ENCODE results near the gene ST6GALNAC3.
"Not testable (repeated sequence)": the region's sequence is repeated elsewhere in the genome, so short reads cannot be mapped to it uniquely, and the experiment has no call there.

ST6GALNAC3 gene

GRCh38 chr1:76075188-76075489, 593 bp downstream of the ST6GALNAC3 start:
- DNase-seq = no peak

- no peak for DNase-seq
Measured at GRCh38 chr1:76075877-76076276, 1.3 kb downstream of the ST6GALNAC3 start.

GRCh38 chr1:76079475-76080227, 5.1 kb downstream of the ST6GALNAC3 start:
- DNase-seq = peak; percentile 80

DNA sequence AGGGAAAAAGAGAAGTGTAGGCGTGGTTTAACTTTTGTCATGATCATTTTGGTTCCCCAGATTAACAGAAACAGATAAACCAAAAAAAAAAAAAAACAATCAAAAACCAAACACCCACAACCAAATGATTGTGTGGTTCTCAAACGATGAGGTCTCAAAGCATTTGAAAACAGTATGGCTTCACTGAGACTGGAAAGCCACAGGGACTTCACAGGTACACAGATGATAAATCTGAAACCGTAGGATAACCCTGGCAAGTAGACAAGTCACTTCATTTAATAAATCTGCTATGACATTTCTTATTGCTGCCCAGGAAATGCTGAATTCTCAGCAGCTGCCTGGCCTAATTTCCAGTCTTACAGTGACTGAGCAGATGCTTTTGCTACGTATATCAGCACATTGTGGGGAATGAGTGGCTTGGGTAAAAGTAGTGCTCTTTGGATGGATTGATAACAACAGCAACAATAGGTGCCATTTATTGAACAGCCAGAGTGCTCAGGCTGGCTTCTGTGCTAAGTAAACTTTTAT, 6.1 kb downstream of the ST6GALNAC3 start:
- DNase-seq = no peak

DNA sequence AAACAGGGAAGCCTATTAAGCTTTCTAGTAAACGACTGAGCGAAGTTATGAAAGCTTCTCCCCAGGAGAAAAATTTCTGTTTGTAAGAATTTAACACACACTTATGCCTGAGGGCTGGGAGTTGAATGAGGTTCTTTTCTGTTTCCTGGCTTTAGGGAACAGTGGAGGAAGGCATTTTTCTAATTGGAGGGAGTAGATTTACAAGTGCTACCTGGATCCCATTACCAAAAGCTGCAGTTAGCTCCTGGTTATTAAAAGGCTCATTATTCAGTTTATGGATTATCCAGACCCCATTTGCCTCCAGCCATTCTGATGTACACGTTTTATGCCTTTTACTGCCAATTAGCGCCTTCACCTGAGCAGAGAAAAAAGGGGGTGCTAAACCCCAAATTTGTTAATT, 7.5 kb downstream of the ST6GALNAC3 start:
- DNase-seq = peak; percentile 67

GRCh38 chr1:76083189-76083588, 8.6 kb downstream of the ST6GALNAC3 start:
- DNase-seq = no peak

- DNase-seq = no peak
Measured at GRCh38 chr1:76084029-76084627, 9.6 kb downstream of the ST6GALNAC3 start.

DNA sequence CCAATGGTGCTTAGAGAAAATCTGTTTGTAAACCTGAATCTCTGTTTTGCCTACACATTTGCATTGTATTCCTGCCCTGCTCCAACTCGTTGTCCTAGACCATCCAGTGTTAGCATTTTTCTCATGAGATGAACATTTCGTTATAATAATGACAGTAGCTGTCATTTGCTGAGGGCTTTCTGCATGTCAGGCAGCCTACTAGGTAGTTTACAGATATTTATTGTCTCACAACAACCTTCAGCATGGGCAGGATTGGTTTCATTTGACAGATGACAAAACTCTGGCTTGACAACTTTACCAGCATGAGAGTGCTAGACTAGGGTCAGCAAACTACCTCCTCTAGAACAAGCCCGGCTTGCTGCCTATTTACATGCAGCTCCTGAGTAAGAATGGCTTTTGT, 10.1 kb downstream of the ST6GALNAC3 start:
- no peak for DNase-seq

GRCh38 chr1:76086109-76086508, 11.6 kb downstream of the ST6GALNAC3 start:
- DNase-seq = no peak

- DNase-seq = no peak
Measured at GRCh38 chr1:76086597-76086996, 12.1 kb downstream of the ST6GALNAC3 start.

- no peak for DNase-seq
Measured at GRCh38 chr1:76090283-76091203, 16.0 kb downstream of the ST6GALNAC3 start.

GRCh38 chr1:76092812-76093211, 18.3 kb downstream of the ST6GALNAC3 start:
- DNase-seq = no peak

DNA sequence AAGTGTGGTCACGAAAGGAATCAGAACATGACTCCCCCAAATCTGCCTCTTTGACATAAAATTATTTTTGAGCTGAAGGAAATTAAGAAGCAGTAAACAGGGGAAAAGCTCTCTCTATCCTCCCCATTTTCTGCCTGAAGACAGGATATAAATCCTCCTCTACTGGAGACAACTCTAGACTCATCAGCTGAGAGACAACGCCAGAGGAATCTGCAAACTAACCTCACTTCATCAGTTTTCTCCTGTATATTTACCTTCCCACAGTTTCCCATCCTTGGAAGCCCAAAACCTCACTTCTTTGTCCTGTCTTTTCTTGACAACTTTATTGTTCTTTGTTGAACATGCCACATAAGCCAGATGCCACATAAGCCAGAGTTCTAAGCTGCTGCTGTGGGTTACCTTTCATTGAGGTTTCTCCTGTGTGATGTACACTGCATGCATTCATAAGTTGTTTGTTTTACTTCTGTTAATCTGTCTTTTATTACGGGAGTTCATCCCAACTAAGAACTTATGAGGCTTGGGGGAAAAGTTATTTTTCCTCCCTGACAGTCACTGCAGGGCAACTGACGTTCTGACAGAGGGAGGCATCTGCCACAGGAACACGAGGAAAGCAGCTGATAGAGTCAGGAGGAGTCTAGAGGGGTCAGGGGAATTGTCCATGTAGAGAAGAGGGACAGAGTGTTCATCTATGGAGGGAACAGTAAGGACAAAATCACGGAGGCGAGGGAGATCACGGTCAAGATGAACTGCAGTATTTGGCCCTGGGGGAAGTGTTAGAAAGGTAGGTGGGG, 19.2 kb downstream of the ST6GALNAC3 start:
- DNase-seq = no peak

DNA sequence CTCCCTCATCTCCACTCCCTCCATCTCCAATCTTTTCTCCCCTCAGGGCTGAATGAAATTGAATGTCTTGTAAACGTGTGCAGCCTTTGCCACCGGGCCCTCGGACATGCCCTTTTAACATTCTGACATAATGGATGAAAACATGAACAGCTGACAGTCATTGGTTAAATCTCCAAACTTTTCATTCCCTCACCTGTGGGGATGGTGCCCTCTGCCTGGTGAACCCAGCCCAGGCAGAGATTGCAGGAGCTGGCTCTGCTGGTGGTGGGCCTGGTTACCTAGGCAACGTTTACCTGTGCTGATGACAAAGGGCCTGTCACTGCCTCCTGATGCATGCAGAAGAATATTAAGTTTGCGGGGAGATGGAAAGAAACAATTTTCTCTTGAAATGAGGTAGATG, 21.3 kb downstream of the ST6GALNAC3 start:
- no peak for DNase-seq

DNA sequence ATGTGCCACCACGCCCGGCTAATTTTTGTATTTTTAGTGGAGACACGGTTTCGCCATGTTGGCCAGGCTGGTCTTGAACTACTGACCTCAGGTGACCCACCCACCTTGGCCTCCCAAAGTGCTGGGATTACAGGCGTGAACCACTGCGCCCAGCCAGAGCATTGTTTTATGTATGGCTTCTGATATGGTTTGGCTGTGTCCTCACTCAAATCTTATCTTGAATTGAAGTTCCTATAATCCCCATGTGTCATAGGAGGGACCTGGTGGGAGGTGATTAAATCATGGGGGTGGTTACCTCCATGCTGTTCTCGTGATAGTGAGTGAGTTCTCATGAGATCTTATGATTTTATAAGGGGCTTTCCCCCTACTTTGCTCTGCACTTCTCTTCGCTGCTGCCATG, 22.5 kb downstream of the ST6GALNAC3 start:
- DNase-seq = not testable (repeated sequence)

GRCh38 chr1:76098845-76099244, 24.3 kb downstream of the ST6GALNAC3 start:
- DNase-seq = no peak

DNA sequence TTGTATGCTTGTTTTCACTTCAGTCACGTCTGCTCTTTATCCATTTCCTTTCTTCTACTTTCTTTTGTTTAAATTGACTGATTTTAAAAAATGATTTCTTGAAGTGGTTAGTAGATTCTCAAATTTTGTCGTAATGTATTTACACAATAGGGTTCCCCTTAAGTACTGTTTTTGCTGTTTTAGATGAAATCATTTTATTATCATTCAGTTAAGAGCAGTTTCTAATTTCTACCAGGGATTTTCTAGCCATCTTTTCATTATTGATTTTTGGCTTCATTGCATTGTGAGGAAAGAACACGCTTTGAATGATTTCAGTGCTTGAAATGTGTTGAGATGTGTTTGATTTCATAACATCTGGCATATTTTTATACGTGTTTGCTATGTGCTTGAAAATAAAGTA, 27.0 kb downstream of the ST6GALNAC3 start:
- no peak for DNase-seq

DNA sequence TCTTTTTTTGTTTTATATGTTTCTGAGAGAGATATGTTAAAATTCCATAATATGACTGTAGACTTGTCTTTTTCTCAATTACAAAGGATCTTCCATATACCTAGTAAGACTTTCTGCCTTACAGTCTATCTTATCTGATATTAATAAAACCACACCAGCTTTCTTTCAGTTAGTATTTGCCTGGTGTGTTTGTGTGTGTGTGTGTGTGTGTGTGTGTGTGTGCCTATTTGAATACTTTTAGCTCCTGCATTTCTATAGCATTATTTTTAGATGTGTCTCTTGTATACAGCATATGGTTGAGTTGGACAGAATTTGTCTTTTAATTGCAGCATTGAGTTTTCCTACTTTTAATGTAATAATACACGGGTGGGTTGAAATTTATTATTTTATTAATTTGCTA, 27.5 kb downstream of the ST6GALNAC3 start:
- DNase-seq = no peak

DNA sequence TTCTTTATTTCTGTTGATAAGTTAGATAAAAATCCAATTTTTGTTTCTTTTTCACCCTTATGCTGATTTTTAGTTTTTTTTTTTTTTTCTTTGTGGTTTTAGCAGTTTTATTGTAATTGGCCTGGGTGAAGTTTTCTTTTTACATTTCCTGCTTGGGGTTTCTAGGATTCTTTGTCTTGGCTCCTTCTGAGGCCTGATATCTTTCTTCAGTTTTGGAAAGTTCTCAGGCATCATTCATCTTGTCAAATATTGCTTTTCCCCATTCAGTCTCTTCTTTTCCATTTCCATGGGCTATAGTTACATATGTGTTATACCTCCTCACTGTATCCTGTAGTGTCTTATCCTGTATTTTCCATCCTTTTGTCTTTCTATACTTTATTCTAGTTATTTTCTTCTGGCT, 28.5 kb downstream of the ST6GALNAC3 start:
- DNase-seq = no peak

DNA sequence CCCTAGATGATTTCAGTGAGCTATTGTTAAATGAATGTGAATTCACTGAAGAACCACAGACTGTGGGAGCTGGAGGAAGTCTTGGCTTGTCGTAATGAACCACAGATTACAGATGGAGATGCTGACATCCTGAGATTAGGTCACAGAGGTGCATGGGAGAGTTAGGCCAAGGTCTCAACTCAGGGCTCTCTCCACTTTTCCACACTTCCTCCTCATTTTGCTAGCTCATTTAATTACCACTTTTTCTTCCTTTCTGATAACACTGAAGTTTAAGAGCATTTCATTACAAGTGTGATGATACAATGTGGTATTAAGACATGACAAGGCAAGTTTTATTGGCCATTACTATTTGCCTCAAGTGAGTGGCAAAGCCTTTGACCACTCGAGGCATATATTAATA, 30.8 kb downstream of the ST6GALNAC3 start:
- DNase-seq = no peak

- no peak for DNase-seq
Measured at GRCh38 chr1:76106251-76106650, 31.7 kb downstream of the ST6GALNAC3 start.

- no peak for DNase-seq
Measured at GRCh38 chr1:76106719-76107235, 32.2 kb downstream of the ST6GALNAC3 start.

- no peak for DNase-seq
Measured at GRCh38 chr1:76109404-76109803, 34.9 kb downstream of the ST6GALNAC3 start.
